Measurements from ENCODE around the gene WWP2. TPM values are rescaled to one million over a fixed set of nuclear protein-coding genes. Genes with fewer than 3 reads are reported as not detected.
A peak's percentile ranks its signal among the peaks of the same experiment; 100 is the strongest.

The WWP2 gene
- total RNA-seq, 1 experiment from 2014 or later = 21.5 TPM

GRCh38 chr16:69858191-69859104, 96.3 kb downstream of the WWP2 start:
- no peak for DNase-seq (ENCODE audit: low read depth)

GRCh38 chr16:69859105-69859989, 97.2 kb downstream of the WWP2 start:
- no peak for DNase-seq (ENCODE audit: low read depth)

- no peak for DNase-seq (ENCODE audit: low read depth)
These were observed 98.4 kb downstream of the WWP2 start for GRCh38 chr16:69860233-69861231.

- peak; percentile 7 for DNase-seq (ENCODE audit: low read depth)
These were observed 99.3 kb downstream of the WWP2 start for GRCh38 chr16:69861292-69862030.

GRCh38 chr16:69863401-69864281, 101.5 kb downstream of the WWP2 start:
- no peak for DNase-seq (ENCODE audit: low read depth)

- peak; percentile 85 for DNase-seq (ENCODE audit: low read depth)
These were observed 103.6 kb downstream of the WWP2 start for GRCh38 chr16:69865701-69866100.

GRCh38 chr16:69867784-69868560, 105.8 kb downstream of the WWP2 start:
- DNase-seq (ENCODE audit: low read depth) = peak; percentile 64

- no peak for DNase-seq (ENCODE audit: low read depth)
These were observed 108.6 kb downstream of the WWP2 start for GRCh38 chr16:69870761-69871160.

GRCh38 chr16:69871708-69872107, 109.6 kb downstream of the WWP2 start:
- DNase-seq (ENCODE audit: low read depth) = no peak

GRCh38 chr16:69872888-69873287, 110.8 kb downstream of the WWP2 start:
- no peak for DNase-seq (ENCODE audit: low read depth)

GRCh38 chr16:69873783-69874182, 111.7 kb downstream of the WWP2 start:
- DNase-seq (ENCODE audit: low read depth) = no peak

GRCh38 chr16:69874271-69874670, 112.1 kb downstream of the WWP2 start:
- DNase-seq (ENCODE audit: low read depth) = no peak

GRCh38 chr16:69880640-69881133, 118.6 kb downstream of the WWP2 start:
- no peak for DNase-seq (ENCODE audit: low read depth)

GRCh38 chr16:69881141-69881540, 119.0 kb downstream of the WWP2 start:
- DNase-seq (ENCODE audit: low read depth) = no peak

GRCh38 chr16:69883744-69884143, 121.6 kb downstream of the WWP2 start:
- DNase-seq (ENCODE audit: low read depth) = no peak

GRCh38 chr16:69885722-69886121, 123.6 kb downstream of the WWP2 start:
- no peak for DNase-seq (ENCODE audit: low read depth)

GRCh38 chr16:69886726-69887125, 124.6 kb downstream of the WWP2 start:
- no peak for DNase-seq (ENCODE audit: low read depth)

- peak; percentile 33 for DNase-seq (ENCODE audit: low read depth)
These were observed 126.0 kb downstream of the WWP2 start for GRCh38 chr16:69888005-69888590.
